Activated CD4-positive, alpha-beta T cell treated with anti-CD3 and anti-CD28 coated beads for 1 hour (primary cell): ENCODE data around the gene USP31.
"Not testable (repeated sequence)": the region's sequence is repeated elsewhere in the genome, so short reads cannot be mapped to it uniquely, and the experiment has no call there.

Source experiments
- DNase-seq: peaks from one replicate; pipeline ENCODE4 v3.0.0-alpha.2; 2020

Gene USP31

GRCh38 chr16:23129686-23130085, 19.6 kb downstream of the USP31 start:
- no peak for DNase-seq

DNA sequence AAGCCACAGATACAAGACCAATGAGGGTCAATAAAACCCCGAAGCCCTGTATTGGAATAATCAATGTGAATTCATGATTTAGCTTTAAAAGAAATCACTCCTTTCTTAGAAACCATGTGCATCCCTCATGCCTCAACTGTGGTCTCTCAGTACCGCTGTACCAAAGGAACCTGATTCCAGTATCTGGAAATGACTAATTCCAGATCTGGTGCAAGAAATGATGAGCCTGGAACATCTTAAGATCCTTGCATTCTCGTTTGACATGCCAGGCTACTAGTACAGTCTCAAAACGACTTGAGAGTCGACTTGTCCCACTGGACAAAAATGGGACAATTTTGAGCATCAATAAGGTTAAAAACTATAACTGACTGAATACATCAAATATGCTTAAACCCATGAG, 21.2 kb downstream of the USP31 start:
- DNase-seq = no peak

DNA sequence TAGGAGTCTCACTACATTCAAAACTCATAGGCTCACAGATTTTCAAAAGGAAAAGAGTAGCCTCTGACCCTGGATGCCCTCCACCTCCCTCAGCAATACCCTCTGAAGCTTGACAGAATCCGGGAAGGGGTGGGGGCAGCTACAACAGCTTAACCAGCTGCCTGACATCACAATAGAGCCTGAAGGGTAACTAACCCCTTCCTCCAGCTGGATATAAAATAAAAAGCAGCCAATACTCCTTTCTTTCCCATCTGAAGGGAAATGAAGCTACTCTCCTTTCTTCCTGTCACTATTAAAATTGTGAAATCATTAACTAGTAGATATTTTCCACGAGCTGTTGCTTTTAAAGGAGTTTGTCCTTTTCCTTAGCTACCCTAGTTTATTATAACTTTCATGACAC, 24.0 kb downstream of the USP31 start:
- DNase-seq = no peak

DNA sequence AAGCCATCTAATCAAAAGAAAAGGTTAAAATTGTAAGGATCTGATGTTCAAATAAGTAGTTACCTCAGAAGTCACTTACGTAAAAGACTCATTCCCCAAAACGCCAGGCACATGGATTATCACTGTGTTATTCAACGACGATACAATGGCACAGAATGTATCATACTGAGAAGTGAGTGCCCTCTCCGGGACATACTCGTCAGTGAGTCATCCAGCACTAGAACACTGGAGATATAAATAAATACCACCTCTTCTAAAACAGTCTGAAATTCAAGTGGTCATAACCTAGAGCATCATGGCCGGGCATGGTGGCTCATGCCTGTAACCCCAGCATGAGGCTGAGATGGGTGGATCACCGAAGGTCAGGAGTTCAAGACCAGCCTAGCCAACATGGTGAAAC, 24.9 kb downstream of the USP31 start:
- no peak for DNase-seq

- no peak for DNase-seq
Measured at GRCh38 chr16:23122144-23122543, 27.1 kb downstream of the USP31 start.

DNA sequence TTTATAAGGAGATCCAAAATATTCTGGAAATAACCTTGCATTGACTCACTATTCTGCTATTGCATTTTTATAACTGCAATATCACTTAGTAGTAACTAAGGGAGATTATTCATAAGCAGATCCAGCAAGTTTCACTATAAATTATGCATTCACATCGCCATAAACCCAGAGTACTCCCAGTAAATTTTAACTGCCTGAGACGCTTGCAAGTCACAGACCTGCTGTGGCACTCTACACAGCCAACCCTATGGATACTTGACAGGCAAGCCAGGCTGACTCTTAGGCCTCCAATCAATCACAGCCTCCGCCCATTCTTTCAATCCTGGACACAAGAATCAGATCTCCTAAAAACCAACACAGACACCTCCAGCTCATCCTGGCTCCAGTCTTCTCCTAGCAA, 28.2 kb downstream of the USP31 start:
- DNase-seq = no peak

DNA sequence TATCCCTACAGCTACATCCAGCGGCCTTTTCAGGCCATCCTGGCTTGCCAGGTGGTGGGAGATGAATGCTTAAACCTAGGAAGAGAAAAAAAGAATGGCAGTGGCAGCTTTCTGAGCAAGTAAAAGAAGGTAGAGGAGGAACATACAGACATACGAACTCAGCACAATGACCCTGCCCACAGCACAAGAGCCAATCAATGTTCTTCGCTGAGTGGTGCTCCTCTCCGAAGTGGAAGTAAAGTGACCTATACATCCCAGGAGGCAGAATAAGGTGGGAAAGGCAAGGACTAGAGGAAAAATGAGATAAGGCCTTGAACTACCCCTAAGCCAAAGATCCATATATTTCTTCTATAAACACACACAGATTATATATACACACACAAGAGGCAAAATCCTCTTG, 28.7 kb downstream of the USP31 start:
- no peak for DNase-seq

DNA sequence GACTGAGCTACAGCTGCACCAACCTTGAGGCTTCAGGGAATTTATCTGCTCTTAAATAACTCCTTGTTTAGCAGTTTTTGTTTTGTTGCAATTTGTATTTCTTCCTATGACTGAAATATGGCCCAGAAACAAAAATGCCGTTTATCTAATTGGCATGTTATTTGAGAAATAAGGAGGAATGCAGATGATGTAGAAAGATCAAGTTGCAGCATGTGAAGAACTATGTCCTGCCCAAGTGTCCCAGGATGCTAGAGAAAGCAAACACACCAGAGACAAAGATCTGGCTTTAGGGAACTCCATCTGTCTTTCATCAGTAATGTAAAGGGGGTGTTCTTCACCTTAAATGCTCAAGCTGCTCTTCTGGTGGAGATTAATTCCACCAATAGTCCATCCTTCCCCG, 29.7 kb downstream of the USP31 start:
- DNase-seq = no peak

GRCh38 chr16:23114131-23114904, 34.9 kb downstream of the USP31 start:
- DNase-seq = no peak

DNA sequence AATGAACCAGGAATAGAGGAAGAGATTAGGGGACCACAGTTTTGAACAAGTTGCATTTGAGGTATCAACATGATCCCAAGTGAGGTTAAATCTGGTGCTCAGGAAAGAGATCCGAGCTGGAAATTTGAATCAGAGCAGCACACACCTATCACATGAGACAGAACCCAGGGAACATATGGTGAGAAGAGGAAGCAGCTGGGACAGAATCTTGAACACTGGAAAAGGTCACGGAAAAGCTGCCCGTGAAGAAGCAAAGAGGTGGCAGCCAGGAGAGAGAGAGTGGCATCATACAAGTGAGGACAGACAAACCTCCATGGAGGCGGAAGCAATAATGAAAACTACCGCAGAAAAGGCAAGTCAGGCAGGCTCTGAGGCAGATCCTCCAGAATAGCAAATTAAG, 36.1 kb downstream of the USP31 start:
- DNase-seq = no peak

DNA sequence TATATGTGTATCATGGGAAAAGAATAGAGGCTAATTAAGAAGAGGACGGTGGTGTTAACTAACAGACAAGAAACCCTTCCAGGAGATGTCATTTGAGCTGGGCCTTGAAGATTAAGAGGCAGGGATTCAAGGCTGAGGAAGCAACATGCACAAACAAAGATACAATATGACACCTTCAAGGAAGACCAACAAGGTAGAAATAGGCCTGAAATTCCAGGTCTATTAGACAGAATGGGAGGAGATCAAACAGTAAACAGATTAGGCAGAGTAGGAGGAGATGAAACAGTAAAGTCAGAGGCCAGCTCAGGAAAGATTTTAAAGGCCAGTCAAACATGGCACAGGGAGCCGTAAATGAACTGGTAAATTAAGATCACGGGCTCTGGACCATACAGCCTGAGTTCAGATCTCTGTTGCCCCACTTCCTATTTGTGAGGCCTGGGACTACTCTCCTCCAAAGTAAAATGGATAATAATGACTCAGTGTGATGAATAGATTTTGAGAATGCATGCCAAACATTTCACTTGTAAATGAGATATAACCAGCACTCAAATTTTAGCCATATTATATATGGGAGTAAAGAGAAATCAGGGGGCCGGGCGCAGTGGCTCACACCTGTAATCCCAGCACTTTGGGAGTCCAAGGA, 38.9 kb downstream of the USP31 start:
- DNase-seq = no peak

DNA sequence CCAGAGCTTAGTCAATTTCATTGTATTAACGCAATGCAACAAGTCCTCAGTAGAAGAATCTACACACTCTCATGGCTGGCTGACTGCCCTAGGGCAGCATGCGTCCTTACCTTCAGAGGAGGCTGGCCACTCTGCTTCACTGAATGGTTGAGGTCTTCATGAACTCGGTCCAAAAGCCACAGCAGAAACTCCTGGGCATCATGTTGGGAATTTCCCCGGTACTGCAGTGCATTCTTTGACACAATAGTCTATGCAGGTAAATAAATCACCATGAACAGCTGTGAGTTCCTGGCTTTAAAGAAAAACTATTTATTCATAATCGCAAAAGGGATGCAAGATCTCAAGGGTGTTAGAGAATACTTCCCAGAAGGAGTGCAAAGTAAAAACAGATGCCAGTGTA, 41.3 kb downstream of the USP31 start:
- DNase-seq = no peak

- no peak for DNase-seq
Measured at GRCh38 chr16:23107117-23107516, 42.1 kb downstream of the USP31 start.

DNA sequence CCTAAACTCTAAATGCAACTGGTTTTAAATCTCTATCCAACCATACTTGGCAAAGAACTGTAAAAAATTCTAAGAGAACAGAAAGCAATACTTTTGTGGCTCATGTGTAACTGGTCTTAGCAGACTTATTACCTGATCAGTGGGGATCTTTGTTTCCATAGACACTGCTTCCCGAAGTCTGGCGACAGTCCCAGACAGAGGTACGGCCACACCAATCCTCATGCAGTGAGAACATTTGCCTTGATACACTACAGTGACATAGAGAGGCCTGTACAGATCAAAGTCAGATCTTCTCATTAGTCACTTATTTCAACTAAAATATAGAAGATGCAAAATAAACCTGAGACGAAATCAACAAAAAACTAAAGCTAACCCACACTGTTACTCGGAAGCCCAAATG, 43.9 kb downstream of the USP31 start:
- no peak for DNase-seq

DNA sequence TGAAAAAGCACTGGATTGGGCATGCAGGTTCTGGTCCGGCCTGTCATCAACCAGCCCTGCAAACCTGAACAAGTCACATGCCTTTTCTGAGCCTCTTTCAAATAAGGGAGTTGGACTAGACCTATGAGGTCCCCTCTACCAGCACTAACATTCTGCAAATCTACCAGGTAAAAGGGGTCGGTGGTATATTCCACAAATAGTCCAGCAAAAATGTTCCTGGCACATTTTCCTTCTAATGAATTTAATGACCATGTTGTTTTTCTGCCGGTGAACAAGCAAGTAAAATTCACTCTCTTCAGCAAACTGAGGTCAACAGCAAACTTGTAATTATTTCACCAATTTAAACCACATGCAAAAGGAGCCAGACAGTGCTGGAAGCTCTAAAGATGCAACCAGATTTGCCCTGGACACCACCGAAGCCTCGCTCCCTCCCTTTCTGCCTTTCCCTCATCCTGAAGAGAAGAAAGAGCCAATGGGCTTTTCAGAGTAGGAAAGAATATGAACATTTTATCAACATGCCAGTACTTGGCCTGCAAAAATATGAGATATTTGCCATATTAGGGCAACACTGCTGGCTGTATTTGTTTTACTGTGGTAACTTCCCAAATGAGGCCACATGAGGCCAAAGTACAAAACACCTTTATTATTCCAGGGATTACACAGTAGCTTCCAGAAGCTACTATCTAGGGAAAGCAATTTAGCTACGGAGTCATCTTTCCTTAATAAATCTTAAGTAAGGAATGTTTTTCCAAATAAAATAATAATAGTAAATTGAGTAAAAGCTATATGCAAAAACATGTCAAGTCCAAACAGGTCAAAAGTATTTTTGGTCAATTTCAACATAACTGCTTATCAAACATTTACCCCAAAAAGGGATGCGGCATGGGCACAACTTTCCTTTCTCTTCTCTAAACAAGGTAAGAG, 45.0 kb downstream of the USP31 start:
- no peak for DNase-seq

- DNase-seq = no peak
Measured at GRCh38 chr16:23103603-23104002, 45.6 kb downstream of the USP31 start.

- no peak for DNase-seq
Measured at GRCh38 chr16:23101012-23101550, 48.2 kb downstream of the USP31 start.

GRCh38 chr16:23096450-23096849, 52.8 kb downstream of the USP31 start:
- not testable (repeated sequence) for DNase-seq

GRCh38 chr16:23094136-23094535, 55.1 kb downstream of the USP31 start:
- DNase-seq = not testable (repeated sequence)

DNA sequence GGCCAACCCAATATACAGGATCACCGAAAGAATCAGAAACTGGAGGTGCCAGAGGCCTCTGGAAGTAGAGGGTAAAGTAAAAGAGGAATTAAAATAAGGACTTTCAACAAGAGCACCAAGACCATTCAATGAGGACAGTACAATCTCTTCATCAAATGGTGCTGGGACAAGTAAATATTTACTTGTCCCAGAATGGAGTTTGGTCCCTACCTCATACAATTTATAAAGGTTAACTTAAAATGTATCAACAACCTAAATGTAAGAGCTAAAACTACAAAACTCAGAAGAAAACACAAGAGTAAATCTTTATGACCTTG, 56.5 kb downstream of the USP31 start:
- DNase-seq = no peak

- no peak for DNase-seq
Measured at GRCh38 chr16:23092072-23092800, 57.0 kb downstream of the USP31 start.

GRCh38 chr16:23089111-23089510, 60.1 kb downstream of the USP31 start:
- no peak for DNase-seq

DNA sequence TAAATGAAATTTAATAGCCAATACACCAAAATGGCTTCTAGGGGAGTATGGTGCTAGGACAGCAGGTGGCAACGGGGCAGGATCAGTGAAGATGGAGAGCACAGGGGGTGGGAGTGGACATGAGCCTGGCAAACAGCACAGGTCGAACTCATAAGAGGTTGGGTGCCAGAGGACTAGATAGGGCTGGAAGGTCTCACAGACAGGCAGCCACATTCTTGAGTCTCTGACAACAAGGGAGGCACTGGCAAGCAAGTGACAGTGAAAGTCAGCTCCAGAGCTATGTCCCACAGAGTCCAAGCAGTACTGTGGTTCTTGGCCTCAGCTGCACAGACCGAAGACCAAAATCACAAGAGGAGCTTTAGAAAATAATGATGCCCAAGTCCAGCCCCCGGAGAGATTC, 61.2 kb downstream of the USP31 start:
- DNase-seq = no peak
